HG03460 (cell line): ENCODE results near the gene TTC38.

Experiments used
- ATAC-seq: cut with Tn5 transposase; IDR thresholded peaks from one replicate; pipeline ENCODE4 v1.9.1; 2021; ENCODE audit not compliant: unreplicated experiment

The TTC38 gene

DNA sequence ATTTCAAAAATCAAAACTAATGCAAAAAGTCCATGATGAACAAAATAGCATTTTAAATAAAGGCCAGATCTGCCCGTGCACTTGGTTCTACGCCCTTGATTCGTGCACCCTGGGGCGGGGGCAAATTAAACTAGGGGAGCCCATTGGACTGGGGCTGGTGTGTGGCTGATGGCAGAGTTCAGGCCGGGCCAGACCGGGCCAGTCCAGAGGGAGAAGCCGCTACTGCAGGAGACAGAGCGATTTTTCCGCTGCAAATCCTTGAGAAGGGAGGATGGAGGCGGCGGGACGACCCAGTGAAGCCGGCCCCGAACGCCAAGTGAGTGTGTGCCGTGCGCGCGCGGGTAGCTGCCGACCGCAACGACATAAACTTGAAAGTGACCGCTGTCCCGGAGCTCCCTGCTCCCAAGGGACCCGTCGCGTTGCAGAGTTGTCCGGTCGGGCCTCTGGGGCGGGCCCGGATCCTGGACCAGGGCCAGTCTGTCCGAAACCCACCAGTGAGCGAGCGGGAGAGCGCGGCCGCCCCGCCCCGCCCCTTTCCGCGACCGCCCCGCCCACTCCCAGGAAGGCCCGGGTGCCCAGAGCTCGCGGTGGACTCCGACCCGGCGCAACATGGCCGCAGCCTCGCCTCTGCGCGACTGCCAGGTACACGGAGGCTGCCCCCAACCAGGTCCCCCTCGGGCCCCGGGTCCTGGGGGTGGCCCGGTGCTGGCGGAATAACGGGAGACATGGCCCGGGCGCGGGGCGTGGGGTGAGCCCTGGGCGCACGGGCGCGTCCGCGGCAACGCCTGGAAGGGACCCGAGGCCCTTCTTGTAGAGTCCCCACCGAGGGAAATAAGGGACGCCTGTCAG is at the start of gene TTC38:
TSS of gene TTC38 (plus strand) at position 578 of the 849 bp plus-strand sequence. CDS start at position 610, 32 bp downstream.
- ATAC-seq, result peak; percentile 77

GRCh38 chr22:46219636-46220035 is 48.2 kb upstream of the TTC38 start:
- ATAC-seq, result no peak

GRCh38 chr22:46220921-46221320 is 46.9 kb upstream of the TTC38 start:
- ATAC-seq, result no peak

DNA sequence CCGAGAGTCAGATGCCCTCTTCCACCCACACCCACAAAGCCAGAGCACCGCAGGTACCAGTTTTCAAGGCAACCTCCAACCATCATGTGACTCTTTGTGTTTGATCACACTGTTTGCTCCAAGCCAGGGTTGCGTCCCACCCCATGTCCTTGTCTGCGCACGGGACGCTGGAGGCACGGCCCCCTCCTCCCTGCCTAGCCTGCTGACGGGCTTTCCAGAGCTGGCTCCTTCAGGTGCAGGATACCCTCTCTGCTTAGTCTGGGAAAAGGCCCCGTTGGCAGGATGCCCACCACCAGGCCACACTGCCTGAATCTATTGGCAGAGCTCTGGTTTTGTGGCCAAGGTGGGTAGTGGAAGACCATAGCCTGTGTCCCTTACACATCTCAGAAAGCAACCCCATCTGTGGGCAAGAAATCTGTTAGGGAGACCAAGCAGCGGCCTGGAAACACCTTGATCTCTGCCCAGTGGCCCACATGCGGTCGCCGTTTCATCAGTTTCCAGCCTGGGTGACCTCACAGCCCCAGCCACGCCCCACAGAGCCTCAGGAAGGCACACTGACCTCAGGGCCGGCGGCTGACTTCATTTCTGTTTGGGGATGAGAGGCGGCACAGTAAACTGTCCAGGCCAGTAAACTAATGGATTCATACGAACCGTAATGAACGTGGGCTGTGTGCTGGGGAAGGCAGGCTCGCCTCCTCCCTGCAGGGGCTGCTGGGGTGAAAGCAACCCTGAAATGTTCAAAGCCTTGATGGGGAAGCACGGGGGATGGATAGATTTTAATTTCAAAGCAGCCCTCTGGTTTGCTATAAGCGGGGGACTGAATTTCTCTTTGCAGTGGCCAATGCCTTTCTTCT is 43.5 kb upstream of the TTC38 start:
- no peak for ATAC-seq

GRCh38 chr22:46224898-46225290 is 42.9 kb upstream of the TTC38 start:
- ATAC-seq, result no peak

GRCh38 chr22:46225631-46226030 is 42.2 kb upstream of the TTC38 start:
- ATAC-seq, result no peak

DNA sequence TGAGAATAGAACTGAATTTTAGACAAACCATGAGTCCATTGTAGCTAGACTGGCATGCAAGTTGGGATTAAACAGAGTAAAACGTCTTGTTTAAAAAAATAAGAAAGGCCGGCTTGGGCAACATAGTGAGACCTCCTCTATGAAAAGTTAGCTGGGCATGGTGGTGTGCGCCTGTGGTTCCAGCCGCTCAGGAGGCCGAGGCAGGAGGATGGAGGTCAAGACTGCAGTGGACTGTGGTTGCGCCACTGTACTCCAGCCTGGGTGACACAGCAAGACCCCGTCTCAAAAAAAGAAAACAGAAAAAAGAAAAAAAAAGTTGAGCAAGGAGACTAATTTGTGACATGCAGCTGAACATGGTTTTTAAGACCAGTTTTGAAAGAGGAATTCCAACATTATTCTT is 41.2 kb upstream of the TTC38 start:
- ATAC-seq, result no peak

GRCh38 chr22:46229701-46230100 is 38.1 kb upstream of the TTC38 start:
- no peak for ATAC-seq

- ATAC-seq, result no peak
Observed at GRCh38 chr22:46230262-46230901, 37.4 kb upstream of the TTC38 start.

DNA sequence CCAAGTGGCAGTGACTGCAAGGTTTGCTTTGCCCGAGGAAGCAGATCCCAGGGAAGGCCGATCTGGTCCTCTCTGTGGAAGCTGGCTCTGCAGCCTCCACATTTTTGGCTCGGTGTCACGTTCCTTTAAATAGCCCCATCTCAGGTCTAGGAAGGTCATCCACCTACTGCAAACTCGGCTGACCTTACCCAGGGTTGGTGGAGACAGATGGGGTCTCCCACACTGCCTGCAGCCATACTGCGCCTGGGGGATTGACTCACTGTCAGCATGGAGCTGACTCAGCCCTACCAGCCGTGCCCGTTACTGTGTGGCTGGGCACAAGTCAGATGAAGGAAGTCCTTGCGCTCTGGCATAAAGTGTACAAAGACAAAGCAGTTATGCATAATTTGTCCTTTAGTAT is 34.6 kb upstream of the TTC38 start:
- no peak for ATAC-seq

DNA sequence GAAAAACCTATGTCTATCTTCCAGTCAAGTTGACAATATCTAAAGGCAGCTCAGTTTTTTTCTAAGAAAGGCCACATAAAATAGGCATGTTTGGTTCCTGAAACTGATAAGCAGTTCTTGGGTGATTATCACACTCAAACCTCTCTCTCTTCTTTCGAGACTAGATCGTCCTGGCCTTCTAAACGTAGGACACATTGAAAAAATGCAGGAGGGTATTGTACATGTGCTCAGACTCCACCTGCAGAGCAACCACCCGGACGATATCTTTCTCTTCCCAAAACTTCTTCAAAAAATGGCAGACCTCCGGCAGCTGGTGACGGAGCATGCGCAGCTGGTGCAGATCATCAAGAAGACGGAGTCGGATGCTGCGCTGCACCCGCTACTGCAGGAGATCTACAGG is 32.8 kb upstream of the TTC38 start:
- no peak for ATAC-seq

GRCh38 chr22:46237453-46238124 is 30.2 kb upstream of the TTC38 start:
- no peak for ATAC-seq

DNA sequence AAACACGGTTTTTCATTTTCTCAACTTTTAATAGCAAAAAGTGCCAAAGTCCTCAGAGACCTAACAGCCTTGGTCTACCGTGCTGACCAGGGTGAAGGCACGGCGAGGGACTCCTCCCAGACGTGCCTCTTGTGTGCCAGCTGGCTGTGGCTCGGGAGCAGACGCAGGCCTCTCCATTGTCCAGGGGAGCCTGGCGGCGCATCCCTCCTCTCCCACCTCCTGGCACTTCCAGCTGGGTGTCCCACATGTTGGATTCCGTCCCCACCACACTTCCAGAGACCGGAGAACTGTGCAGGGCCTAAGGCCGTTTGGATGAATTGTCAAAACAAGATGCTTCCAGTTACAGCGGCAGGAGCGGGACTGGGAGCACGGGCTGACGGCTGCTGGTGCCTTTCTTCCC is 29.3 kb upstream of the TTC38 start:
- no peak for ATAC-seq

- ATAC-seq, result no peak
Observed at GRCh38 chr22:46239261-46240048, 28.4 kb upstream of the TTC38 start.

- ATAC-seq, result no peak
Observed at GRCh38 chr22:46240073-46240472, 27.7 kb upstream of the TTC38 start.

- no peak for ATAC-seq
Observed at GRCh38 chr22:46240506-46240905, 27.3 kb upstream of the TTC38 start.

DNA sequence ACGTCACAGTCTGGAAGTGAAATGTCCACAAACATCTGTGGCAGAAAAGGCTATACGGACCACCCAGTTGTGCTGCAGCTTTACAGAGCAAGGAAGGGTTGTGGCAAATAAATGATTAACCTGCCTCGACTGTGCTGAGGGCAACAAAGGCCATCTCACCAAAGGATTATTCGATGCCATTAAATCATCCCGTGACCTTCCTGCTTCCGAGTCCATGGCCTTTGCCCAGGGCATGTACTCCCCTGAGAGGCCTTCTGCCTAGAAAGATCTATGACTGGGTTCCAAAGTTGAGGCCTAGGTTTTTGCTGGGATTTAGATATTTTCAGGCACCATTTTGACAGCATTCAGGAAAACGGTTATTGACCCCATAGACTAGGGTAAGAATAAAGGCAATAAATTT is 26.9 kb upstream of the TTC38 start:
- no peak for ATAC-seq

- ATAC-seq, result no peak
Observed at GRCh38 chr22:46241396-46242007, 26.3 kb upstream of the TTC38 start.

- no peak for ATAC-seq
Observed at GRCh38 chr22:46242076-46242475, 25.7 kb upstream of the TTC38 start.

GRCh38 chr22:46244771-46245170 is 23.0 kb upstream of the TTC38 start:
- ATAC-seq, result no peak
